Lung (tissue), 10 donors: ENCODE data around the gene TYW1. TPM values are rescaled to one million over a fixed set of nuclear protein-coding genes. Genes with fewer than 3 reads are reported as not detected.
"Not testable (repeated sequence)": the region's sequence is repeated elsewhere in the genome, so short reads cannot be mapped to it uniquely, and the experiment has no call there.

Source experiments
- ATAC-seq: fragments of 200-7000 bp; cut with Tn5 transposase; one replicate; pipeline ENCODE4 v1.9.1; 2020; ENCODE audit warnings: moderate number of reproducible peaks; ENCODE audit not compliant: insufficient read depth, low FRiP score
- DNase-seq, 3 donors: peaks; one replicate each; pipeline ENCODE4 v3.0.0-alpha.2; 2013 to 2017
- H3K27ac ChIP-seq, 2 donors: one replicate each; pipeline ENCODE4 v1.5.1; 2013; ENCODE audit warnings: mild to moderate bottlenecking in 2 of 2, moderate library complexity in 2 of 2, control low read depth in 1 of 2, inconsistent platforms in 1 of 2, low read depth in 1 of 2, low read length in 1 of 2
- H3K27me3 ChIP-seq, 3 donors: one replicate each; pipeline ENCODE4 v1.5.1; 2013; ENCODE audit warnings: low read length in 2 of 3; ENCODE audit not compliant: control insufficient read depth in 3 of 3, insufficient read depth in 3 of 3
- H3K36me3 ChIP-seq, 4 donors: one replicate each; pipeline ENCODE4 v1.5.1; 2013; ENCODE audit warnings: low read length in 4 of 4, mild to moderate bottlenecking in 1 of 4, moderate library complexity in 1 of 4; ENCODE audit not compliant: control insufficient read depth in 4 of 4, insufficient read depth in 4 of 4
- H3K4me1 ChIP-seq, 5 donors: one replicate each; pipeline ENCODE4 v1.5.1; 2013; ENCODE audit warnings: low read length in 5 of 5, mild to moderate bottlenecking in 2 of 5, moderate library complexity in 1 of 5; ENCODE audit not compliant: control insufficient read depth in 5 of 5, insufficient read depth in 5 of 5
- H3K4me3 ChIP-seq: one replicate; pipeline ENCODE4 v1.5.1; 2013; ENCODE audit warnings: mild to moderate bottlenecking, control low read depth, moderate library complexity
- H3K9ac ChIP-seq, 2 donors: one replicate each; pipeline ENCODE4 v1.5.1; 2013; ENCODE audit warnings: low read length in 2 of 2, control low read depth in 1 of 2; ENCODE audit not compliant: insufficient read depth in 1 of 2
- H3K9me3 ChIP-seq, 4 donors: one replicate each; pipeline ENCODE4 v1.5.1; 2013; ENCODE audit warnings: low read length in 3 of 4, mild to moderate bottlenecking in 1 of 4, moderate library complexity in 1 of 4; ENCODE audit not compliant: control insufficient read depth in 4 of 4, insufficient read depth in 3 of 4
- WGBS, 2 donors: extraction: QIAGEN DNeasy Blood & Tissue Kit; methylation state at CpG; one replicate each; pipeline ENCODE4 v1.1.7; 2013; 5-methylcytosine and 5-hydroxymethylcytosine counted together
- polyA plus RNA-seq, 2 donors: library from polyadenylated mRNA; stranded (reverse); fragments of 200-250 nt; gene quantifications; one replicate each; pipeline ENCODE4 v1.2.1, GENCODE V29; 2013
- total RNA-seq, 2 donors: library from RNA; depleted of rRNA in 1 of 2; stranded (reverse); fragments of >200 nt in 1 of 2; gene quantifications; one replicate each; pipeline ENCODE4 v1.2.1, GENCODE V29; 2014 to 2021
- donor health status: Bipolar disorder and iron deficiency.
- donor health status: healthy.
- donor health status: DM: yes; HTN: yes; CAD: no.

The TYW1 gene
- total and polyA plus RNA-seq, 4 donors: 6.1 to 27.1 (median 12.0) TPM

GRCh38 chr7:67066950-67067622 is 70.5 kb downstream of the TYW1 start:
- 71 to 87% methylated on average over 9 of the region's 9 CpGs for WGBS, 2 donors
- H3K27me3 ChIP-seq, H3K27ac ChIP-seq, ATAC-seq, H3K4me1 ChIP-seq, H3K9me3 ChIP-seq, H3K4me3 ChIP-seq, H3K36me3 ChIP-seq: not testable (repeated sequence)
- H3K9ac ChIP-seq: peak overlapping the region in 1 of 2 donors; percentile 68
- peak; percentile 40 to 83 (median 80) for DNase-seq

GRCh38 chr7:67076120-67076519 is 79.5 kb downstream of the TYW1 start:
- H3K4me1 ChIP-seq, H3K36me3 ChIP-seq, H3K9ac ChIP-seq, H3K27me3 ChIP-seq, H3K9me3 ChIP-seq, DNase-seq, H3K4me3 ChIP-seq, ATAC-seq, H3K27ac ChIP-seq: not testable (repeated sequence)
- 97 to 99% methylated on average over 2 of the region's 2 CpGs for WGBS, 2 donors

GRCh38 chr7:67082880-67083279 is 86.2 kb downstream of the TYW1 start:
- H3K4me1 ChIP-seq, H3K27ac ChIP-seq, ATAC-seq, H3K36me3 ChIP-seq, H3K9me3 ChIP-seq, H3K9ac ChIP-seq, H3K27me3 ChIP-seq, H3K4me3 ChIP-seq: not testable (repeated sequence)
- DNase-seq: peak in 1 of 3 donors; percentile 11
- 91 to 92% methylated on average over 4 of the region's 4 CpGs for WGBS, 2 donors

GRCh38 chr7:67089261-67089660 is 92.6 kb downstream of the TYW1 start:
- 90 to 92% methylated on average over 10 of the region's 10 CpGs for WGBS, 2 donors
- not testable (repeated sequence) for H3K27ac ChIP-seq, H3K9ac ChIP-seq, H3K4me1 ChIP-seq, H3K4me3 ChIP-seq, DNase-seq, H3K36me3 ChIP-seq, H3K27me3 ChIP-seq, ATAC-seq, H3K9me3 ChIP-seq

- not testable (repeated sequence) for H3K9me3 ChIP-seq, H3K4me1 ChIP-seq, H3K27me3 ChIP-seq, H3K9ac ChIP-seq, H3K36me3 ChIP-seq, H3K4me3 ChIP-seq, DNase-seq, ATAC-seq, H3K27ac ChIP-seq
- 83 to 100% methylated on average over 1 of the region's 2 CpGs for WGBS, 2 donors
Measured at GRCh38 chr7:67091053-67091452, 94.4 kb downstream of the TYW1 start.

- 100% methylated on average over 1 of the region's 1 CpG; no CpG with 5 or more reads in 1 of the 2 donors for WGBS, 2 donors
- not testable (repeated sequence) for H3K4me1 ChIP-seq, H3K36me3 ChIP-seq, ATAC-seq, H3K9ac ChIP-seq, DNase-seq, H3K9me3 ChIP-seq, H3K4me3 ChIP-seq, H3K27ac ChIP-seq, H3K27me3 ChIP-seq
Measured at GRCh38 chr7:67098031-67098430, 101.4 kb downstream of the TYW1 start.

GRCh38 chr7:67099406-67099805 is 102.8 kb downstream of the TYW1 start:
- WGBS, 2 donors: 92 to 96% methylated on average over 5 of the region's 5 CpGs
- not testable (repeated sequence) for H3K36me3 ChIP-seq, H3K27ac ChIP-seq, H3K9me3 ChIP-seq, H3K9ac ChIP-seq, ATAC-seq, H3K4me1 ChIP-seq, H3K27me3 ChIP-seq, H3K4me3 ChIP-seq, DNase-seq

- not testable (repeated sequence) for H3K9ac ChIP-seq, ATAC-seq, DNase-seq, H3K4me3 ChIP-seq, H3K36me3 ChIP-seq, H3K27ac ChIP-seq, H3K27me3 ChIP-seq, H3K4me1 ChIP-seq, H3K9me3 ChIP-seq
- 87 to 94% methylated on average over 6 of the region's 6 CpGs for WGBS, 2 donors
Measured at GRCh38 chr7:67100038-67100437, 103.4 kb downstream of the TYW1 start.
